Gastroesophageal sphincter (tissue), 4 donors: ENCODE data around the gene SLC6A3. TPM values are rescaled to one million over a fixed set of nuclear protein-coding genes. Genes with fewer than 3 reads are reported as not detected.

Experiments
- ATAC-seq: fragments of 150-250 bp; one replicate; pipeline ENCODE4 v1.9.1; 2016; ENCODE audit warnings: mild to moderate bottlenecking, moderate library complexity
- H3K27ac ChIP-seq, 4 donors: fragments of 200-600 bp; sonication (generic) in 3 of 4; 1 replicate in 3 of 4; 2 replicates in 1 of 4; pipeline ENCODE4 v1.5.1; 2016 to 2019
- H3K27me3 ChIP-seq: fragments of 200-600 bp; sonication (generic); one replicate; pipeline ENCODE4 v1.5.1; 2019
- H3K36me3 ChIP-seq, 2 donors: fragments of 200-600 bp; sonication (generic); one replicate each; pipeline ENCODE4 v1.5.1; 2019; ENCODE audit warnings: control low read depth in 1 of 2
- H3K4me1 ChIP-seq, 3 donors: fragments of 200-600 bp; sonication (generic); 1 replicate in 2 of 3; 2 replicates in 1 of 3; pipeline ENCODE4 v1.5.1; 2016 to 2019; ENCODE audit warnings: control low read depth in 2 of 3
- H3K4me3 ChIP-seq, 2 donors: fragments of 200-600 bp; sonication (generic); one replicate each; pipeline ENCODE4 v1.5.1; 2019; ENCODE audit warnings: mild to moderate bottlenecking in 1 of 2, moderate library complexity in 1 of 2
- H3K9me3 ChIP-seq, 3 donors: fragments of 200-600 bp; sonication (generic); one replicate each; pipeline ENCODE4 v1.5.1; 2017 to 2019; ENCODE audit warnings: control low read depth in 2 of 3
- CTCF ChIP-seq, 4 experiments: fragments of 200-600 bp in 2 of 4; fragments of 450-650 bp in 2 of 4; sonication (generic) in 1 of 4; IDR thresholded peaks; one replicate each; pipeline ENCODE4 v1.5.1; 2017 to 2019; ENCODE audit warnings: antibody characterized with exemption in 4 of 4, mild to moderate bottlenecking in 2 of 4, moderate library complexity in 2 of 4
- EP300 ChIP-seq: sonication (generic); formaldehyde crosslinking; IDR thresholded peaks from one replicate; pipeline ENCODE4 v1.6.1; 2017; ENCODE audit warnings: antibody characterized with exemption, mild to moderate bottlenecking
- POLR2A ChIP-seq, 2 donors: fragments of 450-650 bp; IDR thresholded peaks; one replicate each; pipeline ENCODE4 v1.6.1; 2017; ENCODE audit warnings: antibody characterized with exemption in 2 of 2, mild to moderate bottlenecking in 2 of 2, moderate library complexity in 1 of 2
- POLR2AphosphoS5 ChIP-seq: sonication (generic); formaldehyde crosslinking; IDR thresholded peaks from one replicate; pipeline ENCODE4 v1.6.1; 2017; ENCODE audit warnings: antibody characterized with exemption
- WGBS, 2 donors: methylation state at CpG; one replicate each; pipeline ENCODE4 v1.1.5; 2018; ENCODE audit warnings: low coverage in 1 of 2; 5-methylcytosine and 5-hydroxymethylcytosine counted together
- total RNA-seq, 4 donors: library from RNA; depleted of rRNA; stranded (reverse); fragments of >200 nt; gene quantifications; one replicate each; pipeline ENCODE4 v1.1.0, GENCODE V29; 2016

Gene SLC6A3
- total RNA-seq, 4 donors from 2014 or later: not detected

- no peaks in the 10 kb centered on the region for H3K27me3 ChIP-seq
- H3K27ac ChIP-seq: no peak overlapping the region
- no peaks in the 10 kb centered on the region for H3K9me3 ChIP-seq
- TF ChIP-seq POLR2A (IDR thresholded peaks at IDR 0.05): no peak
- TF ChIP-seq CTCF (IDR thresholded peaks at IDR 0.05): no peak
- TF ChIP-seq POLR2AphosphoS5: no peak
- TF ChIP-seq EP300: no peak
- H3K36me3 ChIP-seq: no peaks in the 10 kb centered on the region
- peaks cover 0 to 15% (median 9%) of the 10 kb centered on the region in 3 donors for H3K4me1 ChIP-seq
- 26 to 55% methylated on average over 7 to 10 of the region's 12 CpGs for WGBS, 2 donors
- ATAC-seq: no peak
- H3K4me3 ChIP-seq: no peak overlapping the region
Observed at GRCh38 chr5:1349246-1349645, 96.0 kb downstream of the SLC6A3 start.

GRCh38 chr5:1348986-1349245 lies 96.3 kb downstream of the SLC6A3 start:
- no peaks in the 10 kb centered on the region for H3K27me3 ChIP-seq
- H3K9me3 ChIP-seq: no peaks in the 10 kb centered on the region
- H3K27ac ChIP-seq: no peak overlapping the region
- H3K36me3 ChIP-seq: no peaks in the 10 kb centered on the region
- H3K4me3 ChIP-seq: no peak overlapping the region
- ATAC-seq: no peak
- TF ChIP-seq POLR2AphosphoS5: no peak
- TF ChIP-seq POLR2A (IDR thresholded peaks at IDR 0.05): no peak
- 44% methylated on average over 1 of the region's 1 CpG; no CpG with 5 or more reads in 1 of the 2 donors for WGBS, 2 donors
- peaks cover 0 to 18% (median 12%) of the 10 kb centered on the region in 3 donors for H3K4me1 ChIP-seq

- peaks cover 0 to 31% (median 18%) of the 10 kb centered on the region in 3 donors for H3K4me1 ChIP-seq
- ATAC-seq: no peak
- no peaks in the 10 kb centered on the region for H3K9me3 ChIP-seq
- H3K36me3 ChIP-seq: peaks cover 0 to 9% of the 10 kb centered on the region in 2 donors
- no peak overlapping the region for H3K4me3 ChIP-seq
- no peak for TF ChIP-seq POLR2AphosphoS5
- TF ChIP-seq EP300: no peak
- no peak for TF ChIP-seq CTCF (IDR thresholded peaks at IDR 0.05)
- TF ChIP-seq POLR2A (IDR thresholded peaks at IDR 0.05): no peak
- 45% methylated on average over 7 of the region's 10 CpGs; no CpG with 5 or more reads in 1 of the 2 donors for WGBS, 2 donors
- H3K27me3 ChIP-seq: no peaks in the 10 kb centered on the region
- no peak overlapping the region for H3K27ac ChIP-seq
Observed at GRCh38 chr5:1347571-1347970, 97.7 kb downstream of the SLC6A3 start.

- Histone ChIP-seq H3K27ac (no peak overlapping the region), H3K36me3 (peaks cover 0 to 17% of the 10 kb centered on the region in 2 donors), H3K4me3 (no peak overlapping the region), H3K4me1 (peaks cover 0 to 36% (median 18%) of the 10 kb centered on the region in 3 donors), H3K27me3 (no peaks in the 10 kb centered on the region), H3K9me3 (no peaks in the 10 kb centered on the region)
- ATAC-seq: no peak
- 66 to 85% methylated on average over 6 to 11 of the region's 21 CpGs for WGBS, 2 donors
- TF ChIP-seq EP300 (no peak), CTCF (IDR thresholded peaks at IDR 0.05) (no peak), POLR2AphosphoS5 (no peak), POLR2A (IDR thresholded peaks at IDR 0.05) (no peak)
Observed at GRCh38 chr5:1346627-1347440, 98.4 kb downstream of the SLC6A3 start.

GRCh38 chr5:1345876-1346626 lies 99.2 kb downstream of the SLC6A3 start:
- H3K27me3 ChIP-seq: no peaks in the 10 kb centered on the region
- H3K36me3 ChIP-seq: peaks cover 0 to 25% of the 10 kb centered on the region in 2 donors
- no peak for TF ChIP-seq CTCF (IDR thresholded peaks at IDR 0.05)
- TF ChIP-seq POLR2A (IDR thresholded peaks at IDR 0.05): no peak
- no peak for TF ChIP-seq POLR2AphosphoS5
- no peak for TF ChIP-seq EP300
- peaks cover 0 to 36% (median 18%) of the 10 kb centered on the region in 3 donors for H3K4me1 ChIP-seq
- ATAC-seq: no peak
- 83 to 84% methylated on average over 9 to 12 of the region's 27 CpGs for WGBS, 2 donors
- H3K27ac ChIP-seq: peak overlapping the region in 2 of 4 donors; percentile 91 to 92
- peak overlapping the region; percentile 84 to 90 for H3K4me3 ChIP-seq
- no peaks in the 10 kb centered on the region for H3K9me3 ChIP-seq
